ENCODE data around the gene NFIA. TPM values are rescaled to one million over a fixed set of nuclear protein-coding genes. Genes with fewer than 3 reads are reported as not detected.

Gene NFIA
- total and polyA plus RNA-seq, 12 donors: 15.6 to 109 (median 66.3) TPM

DNA sequence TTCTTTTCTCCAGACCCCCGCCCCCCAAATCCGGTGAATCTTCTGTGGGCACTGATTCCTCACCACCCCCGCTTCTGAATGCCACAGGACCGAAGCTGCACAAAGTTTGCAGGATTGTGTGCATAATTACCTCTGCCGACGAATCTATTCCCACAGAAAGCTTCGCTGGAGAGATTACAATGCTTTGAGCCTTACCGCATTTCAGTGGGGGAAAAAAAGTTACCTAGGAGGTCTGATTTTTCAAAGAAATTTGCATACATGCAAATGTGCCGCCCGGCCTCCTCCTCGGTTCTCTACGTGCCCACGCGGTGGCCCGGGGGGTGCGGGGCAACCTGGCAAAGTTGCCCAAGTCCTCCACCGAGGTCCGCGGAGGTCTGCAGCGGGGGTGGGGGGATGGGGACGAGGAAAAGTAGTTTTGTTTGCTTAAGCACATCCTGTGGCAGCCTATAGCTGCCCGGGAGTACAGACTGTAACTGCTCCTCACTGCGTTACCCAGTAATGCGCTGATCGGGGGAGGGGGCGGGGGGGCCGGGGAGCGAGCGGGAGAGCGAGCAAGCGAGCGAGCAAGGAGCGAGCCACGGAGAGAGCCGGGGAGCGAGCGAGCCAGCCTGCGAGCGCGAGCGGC is 563 bp upstream of the NFIA start:
- Histone ChIP-seq H3K4me1 (replicated peaks in 1 of 2) (peaks cover 37 to 64% of the 10 kb centered on the region in 2 donors), H3K27me3 (no peaks in the 10 kb centered on the region), H3K36me3 (replicated peaks in 1 of 2) (no peaks in the 10 kb centered on the region), H3K4me3 (peak overlapping the region in 3 of 4 donors; percentile 22 to 81 (median 78)), H3K27ac (peak overlapping the region; percentile 39 to 98 (median 94)), H3K9me3 (replicated peaks in 1 of 3) (no peaks in the 10 kb centered on the region)
- 0 to 1% (median 1%) methylated on average over 8 to 41 of the region's 41 CpGs for WGBS, 4 donors
- DNase-seq: peak; percentile 52 to 72 (median 66)
- TF ChIP-seq CTCF (IDR thresholded peaks at IDR 0.05) (no peak), POLR2A (IDR thresholded peaks at IDR 0.05) (peak in 1 of 2 donors; percentile 33)
- intact Hi-C loops (cut with DNase I): loop anchor here (10.0 kb wide), 1 partner anchor 253 kb away; no protein-coding TSS in a partner anchor

GRCh38 chr1:61083013-61083806 is 849 bp downstream of the NFIA start:
- TF ChIP-seq CTCF (IDR thresholded peaks at IDR 0.05) (no peak), POLR2A (IDR thresholded peaks at IDR 0.05) (no peak)
- Histone ChIP-seq H3K27ac (peak overlapping the region; percentile 31 to 98 (median 96)), H3K4me3 (peak overlapping the region; percentile 56 to 78 (median 68)), H3K4me1 (replicated peaks in 1 of 2) (peaks cover 37 to 75% of the 10 kb centered on the region in 2 donors), H3K27me3 (no peaks in the 10 kb centered on the region), H3K9me3 (replicated peaks in 1 of 3) (no peaks in the 10 kb centered on the region), H3K36me3 (replicated peaks in 1 of 2) (peaks cover 0 to 2% of the 10 kb centered on the region in 2 donors)
- peak in 3 of 7 donors; percentile 32 to 42 (median 38) for DNase-seq
- intact Hi-C loops (cut with DNase I): loop anchor here (10.0 kb wide), 1 partner anchor 252 kb away; no protein-coding TSS in a partner anchor
- 0 to 1% (median 0%) methylated on average over 1 to 105 of the region's 105 CpGs for WGBS, 4 donors

- Histone ChIP-seq H3K27ac (peak overlapping the region; percentile 31 to 98 (median 96)), H3K4me3 (peak overlapping the region; percentile 56 to 78 (median 68)), H3K4me1 (replicated peaks in 1 of 2) (peaks cover 32 to 69% of the 10 kb centered on the region in 2 donors), H3K9me3 (replicated peaks in 1 of 3) (no peaks in the 10 kb centered on the region), H3K27me3 (no peaks in the 10 kb centered on the region), H3K36me3 (replicated peaks in 1 of 2) (peaks cover 0 to 9% of the 10 kb centered on the region in 2 donors)
- peak in 1 of 7 donors; percentile 36 for DNase-seq
- intact Hi-C loops (cut with DNase I): loop anchor here (10.0 kb wide), 1 partner anchor 251 kb away; no protein-coding TSS in a partner anchor
- no peak for TF ChIP-seq POLR2A (IDR thresholded peaks at IDR 0.05)
- TF ChIP-seq CTCF (IDR thresholded peaks at IDR 0.05): no peak
- 5 to 11% (median 8%) methylated on average over 17 of the region's 17 CpGs for WGBS, 4 donors
Measured at GRCh38 chr1:61083807-61084440, 1.6 kb downstream of the NFIA start.
